HG03039 (cell line): ENCODE results near the gene VMA21.

ENCODE experiments used
- ATAC-seq: cut with Tn5 transposase; IDR thresholded peaks from one replicate; pipeline ENCODE4 v1.9.1; 2021; ENCODE audit warnings: mild to moderate bottlenecking, moderate library complexity; ENCODE audit not compliant: unreplicated experiment

Gene VMA21, protein sequence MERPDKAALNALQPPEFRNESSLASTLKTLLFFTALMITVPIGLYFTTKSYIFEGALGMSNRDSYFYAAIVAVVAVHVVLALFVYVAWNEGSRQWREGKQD

DNA sequence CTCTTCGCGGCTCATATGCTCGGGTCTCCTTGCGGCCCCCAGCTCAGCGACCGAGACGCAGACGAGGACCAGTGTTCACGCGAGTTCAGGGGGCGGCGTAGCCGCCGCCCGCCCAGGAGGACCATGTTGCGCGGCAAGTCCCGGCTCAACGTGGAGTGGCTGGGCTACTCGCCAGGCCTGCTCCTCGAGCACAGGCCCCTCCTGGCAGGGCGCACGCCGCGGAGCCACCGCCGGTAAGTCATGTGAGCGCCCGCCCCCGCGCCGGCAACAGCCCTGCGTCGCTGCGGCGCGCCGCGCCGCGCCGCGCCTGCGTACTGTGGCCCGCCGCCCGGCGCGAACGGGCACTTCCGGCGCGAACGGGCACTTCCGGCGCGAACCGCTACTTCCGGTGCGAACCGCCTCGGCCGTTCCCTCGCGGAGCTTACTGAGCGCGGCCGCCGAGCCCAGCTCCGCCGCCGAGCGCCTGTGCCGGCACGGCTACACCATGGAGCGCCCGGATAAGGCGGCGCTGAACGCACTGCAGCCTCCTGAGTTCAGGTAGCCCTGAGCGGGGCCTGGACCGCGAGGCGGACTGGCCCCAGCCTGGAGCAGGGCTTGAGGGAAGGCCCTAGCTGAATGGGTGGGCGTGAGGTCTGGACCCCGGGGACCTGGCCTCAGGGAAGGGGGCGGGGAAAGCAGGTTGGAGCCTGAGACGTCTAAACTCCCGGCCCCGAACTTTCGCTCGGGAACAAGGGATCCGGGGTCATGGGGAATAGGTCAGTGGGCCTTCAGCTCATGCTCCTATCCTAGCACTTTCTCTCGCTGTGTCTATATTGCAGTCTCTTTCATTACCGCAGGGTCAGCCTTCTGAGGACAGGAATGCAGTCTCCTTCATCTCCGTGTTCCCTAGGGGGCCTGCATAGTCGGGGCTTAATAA, at the start of gene VMA21:
TSS of gene VMA21 (plus strand) at position 382 of the 916 bp plus-strand sequence. CDS start at position 485, 103 bp downstream.
- peak; percentile 79 for ATAC-seq

DNA sequence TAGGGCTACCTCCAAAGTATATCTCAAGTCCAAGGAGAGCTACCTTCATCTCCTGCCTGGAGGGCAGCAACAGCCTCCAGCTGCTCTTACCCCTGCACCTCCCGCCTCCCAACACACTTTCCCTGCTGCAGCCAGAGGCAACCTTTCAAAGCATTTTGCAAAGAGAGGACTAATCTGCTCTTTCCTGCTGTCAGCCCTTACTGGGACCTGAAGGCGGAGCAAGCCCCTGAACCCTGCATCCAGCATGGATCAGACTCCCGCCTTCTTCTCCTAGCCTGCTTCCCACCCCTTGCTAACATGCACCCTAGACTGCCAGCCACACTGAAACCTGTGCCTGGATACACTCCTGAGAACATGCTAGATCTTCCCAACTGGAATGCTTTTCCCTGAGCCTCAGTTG, 37.7 kb upstream of the VMA21 start:
- no peak for ATAC-seq

DNA sequence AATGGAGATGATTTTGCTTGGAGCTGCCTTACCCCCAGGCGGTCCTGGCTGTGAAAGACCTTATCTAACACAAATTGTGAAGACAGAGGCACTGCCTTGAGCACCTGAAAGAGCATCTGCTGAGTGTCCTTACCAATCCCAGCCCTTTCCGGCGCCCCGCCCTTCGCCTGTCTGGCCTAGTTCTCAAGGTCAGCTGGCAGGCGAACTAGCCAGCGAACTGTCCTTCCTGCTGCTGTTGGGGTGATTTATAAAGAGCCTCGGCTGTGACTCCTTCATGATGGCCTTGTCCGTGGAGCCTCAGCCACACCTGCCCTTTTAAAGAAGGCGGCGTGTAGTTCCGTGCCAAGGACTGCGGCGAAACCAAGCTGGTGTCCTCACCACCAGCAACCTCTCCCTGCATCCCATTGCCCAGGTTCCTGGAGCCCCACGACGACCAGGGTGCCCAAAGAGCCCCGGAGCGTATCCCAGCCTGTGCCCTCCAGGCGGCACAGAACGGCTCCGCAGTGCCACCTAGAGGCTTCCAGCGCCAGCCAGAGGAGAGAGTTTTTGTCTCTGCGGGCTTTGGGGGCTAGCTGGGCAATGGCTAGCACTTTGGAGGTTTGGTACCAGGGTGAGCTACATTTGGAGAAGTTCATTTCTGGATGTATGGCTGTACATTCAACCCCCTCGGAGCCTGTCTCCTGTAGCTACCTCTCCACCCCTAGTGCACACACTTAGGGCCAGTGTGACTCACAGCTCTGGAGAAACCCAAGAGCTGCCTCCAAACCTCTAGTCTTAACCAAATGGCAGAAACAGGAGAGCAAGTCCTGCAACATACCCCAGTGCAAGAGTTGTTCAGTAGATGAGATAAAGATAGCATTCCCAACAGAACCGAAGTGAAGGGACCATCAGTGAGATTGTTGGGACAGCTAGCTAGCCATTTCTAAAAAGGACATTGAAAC, 36.8 kb upstream of the VMA21 start:
- ATAC-seq: peak; percentile 53

DNA sequence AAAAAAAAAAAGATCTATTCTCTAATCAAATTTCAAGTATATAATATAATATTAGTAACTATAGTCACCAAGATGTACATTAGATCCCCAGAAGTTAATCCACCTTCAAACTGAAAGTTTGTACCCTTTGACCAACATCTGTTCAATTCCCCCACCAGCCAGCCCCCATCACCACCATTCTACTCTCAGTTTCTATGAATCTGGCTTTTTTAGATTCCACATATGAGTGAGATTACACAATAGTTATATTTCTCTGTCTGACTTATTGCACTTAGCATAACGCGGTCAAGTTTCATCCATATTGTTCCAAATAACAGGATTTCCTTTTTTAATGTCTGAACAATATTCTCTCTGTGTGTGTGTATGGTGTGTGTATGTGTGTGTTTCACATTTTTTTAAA, 33.7 kb upstream of the VMA21 start:
- ATAC-seq: no peak

DNA sequence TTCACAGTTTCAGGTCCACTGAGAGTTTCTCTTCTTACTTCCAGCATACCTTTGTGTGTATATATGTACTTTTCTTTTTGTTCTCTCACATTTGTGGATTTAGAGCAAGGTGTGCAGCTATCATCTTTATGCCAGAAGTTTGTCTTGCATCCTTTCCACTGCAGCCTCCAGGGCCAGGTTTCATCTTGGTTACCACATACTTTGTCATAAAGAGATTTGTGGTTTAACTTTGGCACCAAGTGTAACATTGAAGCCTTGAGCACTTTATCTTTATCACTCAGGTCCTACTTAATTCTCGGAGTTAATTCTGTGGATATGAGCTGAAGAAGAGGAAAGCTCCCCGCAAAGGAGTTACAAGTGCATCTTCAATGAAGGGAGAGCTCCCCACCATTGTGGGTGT, 31.4 kb upstream of the VMA21 start:
- no peak for ATAC-seq

DNA sequence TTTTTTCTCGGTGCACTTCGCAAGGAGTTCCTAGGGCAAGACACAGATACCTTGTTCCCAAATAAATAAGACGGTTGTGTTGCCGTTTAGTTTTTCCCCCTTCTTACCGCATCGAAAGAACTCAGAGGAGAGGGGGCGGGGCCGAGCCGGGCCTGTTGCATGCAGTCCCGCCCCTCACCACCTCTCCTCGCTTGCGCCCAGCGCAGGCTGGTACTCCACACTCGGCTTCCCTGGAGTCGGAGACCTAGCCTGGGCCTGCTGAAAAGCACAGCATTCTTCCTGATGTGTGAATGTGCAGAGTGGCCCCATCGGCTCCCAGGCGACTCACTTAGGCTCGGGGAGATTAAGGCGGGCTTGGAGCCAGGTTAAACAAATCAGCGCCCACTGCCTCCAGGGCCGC, 26.1 kb upstream of the VMA21 start:
- no peak for ATAC-seq

DNA sequence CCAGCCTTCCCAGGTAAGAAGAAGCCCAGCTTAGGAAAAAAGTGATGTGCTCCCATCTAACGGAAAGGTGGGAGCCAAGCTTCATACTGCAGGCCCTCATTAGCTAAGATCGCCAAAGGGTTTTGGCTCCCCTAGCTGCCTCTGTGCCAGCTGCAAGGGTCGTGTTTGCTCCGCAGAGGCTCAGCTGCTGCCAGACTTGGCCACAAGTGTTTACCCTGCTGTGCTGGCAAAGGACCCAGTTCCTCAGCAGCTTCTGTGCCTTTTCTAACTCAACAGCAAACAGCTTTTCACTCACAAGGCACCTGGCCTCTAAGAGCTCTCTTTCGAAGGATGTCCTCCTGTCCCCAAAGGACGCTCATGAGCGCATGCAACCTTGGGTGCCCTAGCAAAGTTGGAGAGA, 12.2 kb upstream of the VMA21 start:
- no peak for ATAC-seq

DNA sequence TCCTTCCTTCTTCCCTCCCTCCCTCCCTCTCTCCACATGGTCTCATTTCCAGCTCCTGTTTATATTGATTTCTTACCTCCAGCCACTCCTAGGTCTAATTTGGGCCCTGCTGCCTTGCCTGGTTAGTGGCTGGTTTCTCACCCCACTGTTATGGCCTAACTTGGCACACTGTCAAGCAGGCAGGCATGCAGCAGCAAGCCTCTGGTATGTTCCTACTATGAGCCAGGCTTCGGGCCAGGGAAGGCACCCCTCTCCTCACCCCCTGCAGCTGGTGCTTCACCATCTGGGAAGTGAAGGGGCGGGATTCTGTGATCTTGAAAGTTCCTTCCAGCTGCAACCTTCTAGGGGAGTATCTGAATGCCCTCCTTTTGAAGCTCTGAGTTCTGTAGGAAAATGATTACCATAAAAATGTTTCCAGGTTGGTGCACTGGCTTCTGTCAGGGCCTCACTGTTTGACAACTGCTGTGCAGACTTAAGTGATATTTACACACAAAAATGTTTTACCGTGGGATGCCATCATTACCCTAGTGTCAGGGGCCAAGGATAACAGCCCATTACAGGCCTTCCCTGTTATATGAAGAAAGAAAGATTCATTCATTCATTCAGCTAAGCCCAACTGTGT, 10.1 kb upstream of the VMA21 start:
- ATAC-seq: no peak

DNA sequence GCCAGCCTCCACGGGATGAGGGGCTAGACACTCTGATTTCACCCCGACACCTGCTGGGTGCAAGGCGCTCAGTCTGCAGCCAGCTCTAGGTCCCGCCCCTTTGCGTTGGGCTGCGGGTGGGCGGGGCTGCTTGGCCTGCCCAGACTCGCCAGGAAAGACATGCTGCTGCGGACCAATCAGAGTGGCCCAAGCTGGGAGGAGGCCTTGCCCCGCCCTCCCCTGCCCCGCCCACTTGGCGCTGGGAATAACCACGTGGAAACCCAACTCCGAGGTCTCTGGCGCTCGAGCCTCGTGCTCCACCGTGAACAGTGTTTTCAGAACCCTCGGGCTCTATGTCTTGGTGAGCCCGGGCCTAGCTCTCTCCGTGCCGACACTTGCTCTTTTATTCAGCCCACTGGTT, 5.3 kb upstream of the VMA21 start:
- ATAC-seq: no peak

DNA sequence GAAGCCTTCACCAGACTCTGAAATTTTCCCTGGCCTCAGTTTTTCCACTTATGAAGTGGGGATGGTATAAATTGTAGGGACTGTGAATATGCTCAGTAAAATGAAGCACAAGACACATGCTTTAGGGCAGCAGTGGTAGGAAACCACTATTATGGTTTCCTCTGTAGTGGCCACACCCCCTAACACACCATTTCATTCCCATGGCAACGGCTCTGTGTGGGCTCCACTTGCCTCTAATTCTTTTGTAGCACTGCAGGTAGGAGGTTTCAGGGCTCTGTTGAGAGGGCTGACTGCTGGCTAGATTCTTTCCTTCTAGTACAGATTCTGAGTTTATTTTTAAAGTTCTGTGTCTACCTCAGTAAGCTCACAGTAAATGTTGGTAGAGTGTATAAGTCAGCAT, 3.5 kb upstream of the VMA21 start:
- ATAC-seq: no peak

DNA sequence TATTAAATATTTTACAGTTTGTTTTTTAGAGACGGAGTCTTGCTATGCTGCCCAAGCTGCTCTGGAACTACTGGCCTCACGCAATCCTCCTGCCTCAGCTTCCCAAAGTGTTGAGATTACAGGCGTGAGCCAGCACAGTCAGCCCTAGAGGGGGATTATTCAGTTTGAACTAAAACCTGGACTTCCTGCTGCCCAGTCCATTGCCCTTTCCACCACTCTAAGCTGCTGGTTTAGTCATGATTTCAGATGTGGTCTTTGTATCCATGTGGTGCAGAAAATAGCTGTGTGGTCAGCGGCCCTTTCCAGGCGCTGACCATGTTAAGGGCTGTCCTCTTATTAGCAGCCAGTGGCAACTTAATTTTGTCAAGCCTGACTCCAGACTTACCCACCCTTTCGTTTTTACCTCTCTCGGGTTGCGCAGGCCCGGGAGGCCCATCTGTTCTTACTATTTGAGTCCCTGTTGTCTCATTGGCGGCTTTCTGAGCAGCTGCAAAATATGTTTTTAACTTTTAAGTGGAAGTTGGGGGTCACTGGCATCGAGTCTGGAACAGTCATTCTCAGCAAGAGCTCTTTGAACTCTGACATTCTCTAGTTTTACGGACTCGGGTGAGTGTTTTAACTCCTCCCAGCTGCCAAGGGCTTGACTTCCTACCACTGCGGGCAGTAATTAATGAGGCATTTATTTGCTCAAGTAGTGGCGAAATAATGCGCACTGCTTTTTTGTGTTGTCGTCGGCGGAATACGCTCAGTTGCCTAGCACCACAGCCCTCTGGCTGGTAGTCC, 773 bp upstream of the VMA21 start:
- peak; percentile 17 for ATAC-seq

DNA sequence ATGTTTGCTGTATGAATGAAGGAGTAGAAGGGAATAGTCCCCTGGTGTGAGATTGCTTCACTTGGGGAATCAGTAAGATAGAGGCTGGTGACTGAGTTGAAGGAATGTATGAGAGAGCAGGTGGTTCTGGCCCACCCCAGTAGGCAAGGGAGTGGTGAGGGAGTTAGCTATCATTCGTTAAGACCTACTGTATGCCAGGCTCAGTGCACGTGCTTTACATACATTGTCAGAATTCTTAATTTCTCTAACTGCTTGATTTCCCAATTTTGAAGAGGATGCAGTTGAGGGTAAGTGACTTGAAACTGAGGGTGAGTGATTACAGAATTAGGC, 700 bp downstream of the VMA21 start:
- no peak for ATAC-seq

DNA sequence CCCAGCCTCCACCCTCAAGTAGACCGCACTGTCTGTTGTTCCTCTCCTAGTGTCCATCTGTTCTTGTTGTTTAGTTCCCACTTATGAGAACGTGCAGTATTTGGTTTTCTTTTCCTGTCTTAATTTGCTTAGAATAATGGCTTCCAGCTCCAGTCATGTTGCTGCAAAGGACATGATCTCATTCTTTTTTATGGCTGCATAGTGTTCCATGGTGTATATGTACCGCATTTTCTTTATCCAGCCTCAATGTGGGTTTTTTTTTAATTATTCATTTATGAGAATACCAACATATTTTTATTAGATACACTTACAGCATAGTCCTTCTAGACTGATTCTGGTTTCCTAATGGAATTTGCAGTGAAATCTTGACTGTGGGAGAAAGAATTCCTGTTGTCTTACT, 1.3 kb downstream of the VMA21 start:
- no peak for ATAC-seq

DNA sequence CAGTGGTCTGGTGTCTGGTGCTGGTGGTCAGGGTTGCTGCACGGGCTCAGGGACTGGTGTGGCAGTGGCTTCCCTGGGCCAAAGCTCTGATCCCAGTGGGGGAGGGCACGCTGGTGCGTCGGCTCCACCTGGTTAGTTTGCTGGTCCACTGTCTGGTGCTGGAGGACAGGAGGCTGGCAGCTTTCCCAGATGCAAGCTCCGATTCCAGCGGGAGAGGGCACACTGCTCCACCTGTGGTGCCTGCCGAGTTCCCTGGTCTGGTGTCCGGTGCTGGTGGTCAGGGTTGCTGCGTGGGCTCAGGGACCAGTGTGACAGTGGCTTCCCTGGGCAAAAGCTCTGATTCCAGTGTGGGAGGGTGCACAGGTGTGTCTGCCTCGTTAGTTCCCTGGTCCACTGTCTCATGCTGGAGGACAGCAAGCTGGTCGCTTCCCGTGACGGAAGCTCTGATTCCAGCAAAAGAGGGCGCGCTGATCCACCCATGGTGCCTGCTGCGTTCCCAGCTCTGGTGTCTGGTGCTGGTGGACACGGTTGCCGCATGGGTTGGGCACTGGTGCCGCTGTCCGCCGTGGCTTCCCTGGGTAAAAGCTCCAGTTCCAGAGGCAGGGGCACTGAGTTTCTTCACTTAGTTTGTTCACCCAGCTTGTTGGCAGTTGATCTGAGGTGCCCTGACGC, 5.8 kb downstream of the VMA21 start:
- no peak for ATAC-seq

DNA sequence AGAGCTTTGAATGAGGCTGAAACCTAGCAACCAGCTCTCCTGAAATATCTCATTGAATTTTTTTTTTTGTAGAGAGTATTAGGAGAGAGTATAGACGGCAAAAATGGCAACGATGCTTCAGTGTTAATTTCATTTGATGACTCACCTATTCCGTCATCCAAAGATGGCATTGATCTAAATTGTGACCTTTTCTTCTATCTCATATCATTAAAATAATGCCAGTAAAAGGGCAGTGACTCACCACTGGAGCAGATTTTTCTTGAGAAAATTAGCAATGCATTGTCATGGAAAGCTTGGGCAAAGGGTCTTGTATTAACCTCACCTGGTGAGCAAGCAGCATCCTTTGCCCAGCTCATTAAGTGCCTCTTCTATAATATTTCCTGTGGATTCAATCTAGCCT, 19.6 kb downstream of the VMA21 start:
- ATAC-seq: no peak

DNA sequence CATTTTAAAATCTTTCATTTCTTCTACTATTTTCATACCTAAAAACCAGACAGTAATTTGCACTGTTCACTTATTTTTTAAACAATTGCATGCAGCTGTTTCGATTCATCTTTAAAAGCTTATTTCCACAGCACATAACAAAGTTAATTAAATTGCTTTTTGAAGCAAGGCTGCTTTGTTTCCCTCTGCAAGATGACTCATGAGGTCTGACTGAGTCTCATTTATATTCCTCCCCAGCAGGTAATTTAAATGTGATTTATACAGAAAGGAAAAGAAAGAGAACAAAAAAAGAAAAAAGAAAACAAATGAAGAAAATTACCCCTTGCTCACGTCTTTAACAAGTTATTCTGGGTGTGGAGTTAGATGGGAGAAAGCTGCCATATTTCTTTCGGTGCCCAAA, 22.8 kb downstream of the VMA21 start:
- no peak for ATAC-seq

DNA sequence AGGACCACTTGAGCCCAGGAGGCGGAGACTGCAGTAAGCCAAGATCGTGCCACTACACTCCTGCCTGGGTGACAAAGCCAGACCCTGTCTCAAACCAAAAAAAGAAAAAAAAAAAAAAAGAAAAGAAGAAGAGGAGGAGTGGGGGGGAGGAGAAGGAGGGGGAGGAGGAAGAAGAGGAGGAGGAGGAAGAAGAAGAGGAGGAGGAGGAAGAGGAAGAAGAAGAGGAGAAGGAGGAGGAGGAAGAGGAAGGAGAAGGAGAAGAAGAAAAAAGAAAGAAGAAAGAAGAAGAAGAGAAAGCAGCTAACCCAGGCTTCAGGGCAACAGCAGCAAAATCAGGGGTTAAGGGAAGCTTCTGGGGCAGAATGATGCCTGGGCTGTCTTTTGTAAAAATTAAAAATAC, 27.5 kb downstream of the VMA21 start:
- no peak for ATAC-seq

DNA sequence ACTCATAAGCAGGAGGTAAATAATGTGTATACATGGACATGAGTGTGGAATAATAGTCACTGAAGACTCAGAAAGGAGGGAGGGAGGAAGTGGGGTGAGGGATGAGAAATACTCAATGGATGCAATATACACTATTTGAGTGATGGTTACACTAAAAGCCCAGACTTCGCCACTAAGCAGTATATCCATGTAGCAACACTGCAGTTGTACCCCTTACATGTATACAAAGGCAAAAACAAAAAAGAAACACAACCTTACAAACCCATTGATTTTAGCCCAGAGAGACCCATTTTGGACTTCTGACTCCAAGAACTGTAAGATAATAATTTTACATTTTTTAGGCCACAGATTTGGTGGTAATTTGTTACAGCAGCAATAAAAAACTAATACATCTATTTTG, 51.5 kb downstream of the VMA21 start:
- ATAC-seq: no peak

DNA sequence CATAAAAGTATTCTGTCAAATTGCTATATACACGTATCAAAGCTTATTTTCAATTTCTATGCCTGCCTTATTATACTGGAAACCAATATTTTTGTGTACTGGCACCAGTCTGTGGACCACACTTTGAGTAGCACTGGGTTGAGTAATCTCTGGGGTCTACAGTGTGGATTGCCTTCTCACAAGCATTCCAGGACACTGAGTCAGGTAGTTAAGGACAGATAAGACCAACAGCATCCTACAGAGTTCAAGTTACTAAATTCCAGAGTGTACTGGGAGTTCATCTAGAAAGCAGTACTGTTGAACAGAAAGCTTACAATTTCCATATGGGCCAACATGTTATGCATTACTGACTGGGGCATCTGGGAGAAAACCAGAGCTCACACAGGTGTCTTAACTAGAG, 61.8 kb downstream of the VMA21 start:
- ATAC-seq: no peak
